Measurements from ENCODE around the gene GSDMA. TPM values are rescaled to one million over a fixed set of nuclear protein-coding genes. Genes with fewer than 3 reads are reported as not detected.

GSDMA gene
- total and polyA plus RNA-seq, 9 of the 15 experiments (the other 6 are each of a cell fraction or from before 2014, with no cell fraction given): 0.04 to 0.13 (median 0.07) TPM; not detected in 2

DNA sequence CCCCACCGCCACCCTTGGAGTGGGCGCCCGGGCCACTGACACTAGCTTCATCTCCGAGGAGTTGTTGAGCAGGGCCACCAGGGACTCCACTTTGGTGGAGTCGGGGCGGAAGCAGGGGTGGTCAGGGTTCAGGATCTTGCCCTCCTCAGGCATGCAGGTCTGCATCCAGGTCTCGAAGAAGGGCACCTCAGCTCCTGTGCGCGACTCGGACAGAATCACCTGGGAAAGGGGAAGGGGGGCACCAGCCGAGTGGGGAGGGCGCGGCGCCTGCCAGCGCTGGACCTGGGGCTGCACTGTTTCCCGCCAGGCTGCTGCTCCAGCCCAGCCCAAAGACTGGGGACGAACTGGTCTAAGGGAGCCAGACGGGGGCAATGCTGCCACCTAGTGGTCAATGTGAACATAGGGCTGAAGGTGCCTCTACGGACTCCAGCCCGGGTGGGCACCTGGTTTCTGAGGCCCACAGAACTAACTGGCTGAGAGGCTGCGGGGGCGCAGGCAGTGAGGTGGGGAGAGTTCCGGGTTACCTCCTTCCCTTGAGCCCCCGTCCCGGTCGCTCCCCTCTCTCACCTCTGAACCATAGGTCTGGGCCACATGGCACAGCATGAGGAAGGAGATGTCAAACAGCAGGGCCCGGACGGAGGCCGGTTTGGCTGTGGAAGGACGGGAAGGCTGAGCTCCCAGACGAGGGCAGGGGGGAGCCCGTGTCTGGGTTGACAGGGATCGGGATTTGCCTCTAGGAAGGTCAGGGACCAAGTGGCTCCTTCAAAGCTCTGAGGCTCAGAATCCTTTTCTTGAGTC, 64.2 kb downstream of the GSDMA start (continued):
- TF ChIP-seq, protein P1, sequence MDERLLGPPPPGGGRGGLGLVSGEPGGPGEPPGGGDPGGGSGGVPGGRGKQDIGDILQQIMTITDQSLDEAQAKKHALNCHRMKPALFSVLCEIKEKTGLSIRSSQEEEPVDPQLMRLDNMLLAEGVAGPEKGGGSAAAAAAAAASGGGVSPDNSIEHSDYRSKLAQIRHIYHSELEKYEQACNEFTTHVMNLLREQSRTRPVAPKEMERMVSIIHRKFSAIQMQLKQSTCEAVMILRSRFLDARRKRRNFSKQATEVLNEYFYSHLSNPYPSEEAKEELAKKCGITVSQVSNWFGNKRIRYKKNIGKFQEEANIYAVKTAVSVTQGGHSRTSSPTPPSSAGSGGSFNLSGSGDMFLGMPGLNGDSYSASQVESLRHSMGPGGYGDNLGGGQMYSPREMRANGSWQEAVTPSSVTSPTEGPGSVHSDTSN (CRISPR knock-in tag; IDR thresholded peaks at IDR 0.05; ENCODE audit: low read depth): no peak
- TF ChIP-seq, protein P1 (tag; conservative IDR thresholded peaks at IDR 0.05; ENCODE audit: low read depth): no peak
- TF ChIP-seq SMC3 (conservative IDR thresholded peaks at IDR 0.05; ENCODE audit: insufficient read depth, low read depth, low read length) (peak; percentile 67), SRSF7 (optimal IDR thresholded peaks at IDR 0.05; ENCODE audit: low read depth, low read length) (no peak), ZNF282 (CRISPR knock-in tag; IDR thresholded peaks at IDR 0.05) (no peak), CBX3 (IDR thresholded peaks at IDR 0.05; ENCODE audit: borderline replicate concordance in 1 of 2, low read length in 2 of 2) (no peak), ZNF764 (CRISPR knock-in tag; IDR thresholded peaks at IDR 0.05; ENCODE audit: low read depth) (no peak), ZNF23 (CRISPR knock-in tag; IDR thresholded peaks at IDR 0.05) (no peak), TCF7L2 (IDR thresholded peaks at IDR 0.05; ENCODE audit: low read depth, low read length) (no peak)
- TF ChIP-seq, protein P2, sequence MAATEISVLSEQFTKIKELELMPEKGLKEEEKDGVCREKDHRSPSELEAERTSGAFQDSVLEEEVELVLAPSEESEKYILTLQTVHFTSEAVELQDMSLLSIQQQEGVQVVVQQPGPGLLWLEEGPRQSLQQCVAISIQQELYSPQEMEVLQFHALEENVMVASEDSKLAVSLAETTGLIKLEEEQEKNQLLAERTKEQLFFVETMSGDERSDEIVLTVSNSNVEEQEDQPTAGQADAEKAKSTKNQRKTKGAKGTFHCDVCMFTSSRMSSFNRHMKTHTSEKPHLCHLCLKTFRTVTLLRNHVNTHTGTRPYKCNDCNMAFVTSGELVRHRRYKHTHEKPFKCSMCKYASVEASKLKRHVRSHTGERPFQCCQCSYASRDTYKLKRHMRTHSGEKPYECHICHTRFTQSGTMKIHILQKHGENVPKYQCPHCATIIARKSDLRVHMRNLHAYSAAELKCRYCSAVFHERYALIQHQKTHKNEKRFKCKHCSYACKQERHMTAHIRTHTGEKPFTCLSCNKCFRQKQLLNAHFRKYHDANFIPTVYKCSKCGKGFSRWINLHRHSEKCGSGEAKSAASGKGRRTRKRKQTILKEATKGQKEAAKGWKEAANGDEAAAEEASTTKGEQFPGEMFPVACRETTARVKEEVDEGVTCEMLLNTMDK (IDR thresholded peaks at IDR 0.05; ENCODE audit: borderline replicate concordance, insufficient read depth, low read depth, low read length, poor library complexity, severe bottlenecking): peak; percentile 83

Small RNAs within 50 kb of the gene (microRNA-seq; reads per million reads assigned to microRNA genes)
- gene MIR6884 (ENCODE audit: borderline microRNAs expressed): not detected

Small RNAs within 50 kb of the gene (small RNA-seq; reads per million reads assigned to genes)
- 744 reads per million, percentile 99 among the genes with 10 or more reads in this experiment for gene SNORD124

Other genes with a start within 250 kb of the GSDMA start
Only the 7 nearest of the 15 such genes appear.
- not detected in 2 replicates for gene ZPBP2, start 94.8 kb upstream of the GSDMA start, total RNA-seq (2014; rRNA removed)
- not detected in 2 replicates for gene ZPBP2, start 94.8 kb upstream of the GSDMA start, total RNA-seq (2014; rRNA removed; fragmentation: Illumina TruSeq; extraction: Trizol)
- gene ZPBP2, start 94.8 kb upstream of the GSDMA start, total RNA-seq (2015; rRNA removed; fragmentation: Illumina TruSeq; extraction: Trizol): not detected in 2 replicates
- gene ZPBP2, start 94.8 kb upstream of the GSDMA start, total RNA-seq (2021): not detected in 2 replicates
- not detected in 2 replicates for gene ZPBP2, start 94.8 kb upstream of the GSDMA start, polyA plus RNA-seq (2011; rRNA removed)
- gene ZPBP2, start 94.8 kb upstream of the GSDMA start, polyA plus RNA-seq (2014; fragmentation: Illumina TruSeq; extraction: Trizol): not detected in 2 replicates
- not detected for gene ZPBP2, start 94.8 kb upstream of the GSDMA start, polyA plus RNA-seq (2014; fragmentation: Nextera tagmentation; extraction: Ambion mirVana)
- gene ZPBP2, start 94.8 kb upstream of the GSDMA start, polyA plus RNA-seq (2014; rRNA removed): not detected in 2 replicates
- 1.8 and 2.3 TPM in 2 replicates for gene GSDMB, start 44.4 kb upstream of the GSDMA start, total RNA-seq (2014; rRNA removed)
- 2.6 and 2.8 TPM in 2 replicates for gene GSDMB, start 44.4 kb upstream of the GSDMA start, total RNA-seq (2014; rRNA removed; fragmentation: Illumina TruSeq; extraction: Trizol)
- gene GSDMB, start 44.4 kb upstream of the GSDMA start, total RNA-seq (2015; rRNA removed; fragmentation: Illumina TruSeq; extraction: Trizol): 2.1 TPM in 2 replicates
- gene GSDMB, start 44.4 kb upstream of the GSDMA start, total RNA-seq (2021): 1.5 and 2.1 TPM in 2 replicates
- gene GSDMB, start 44.4 kb upstream of the GSDMA start, polyA plus RNA-seq (2011; rRNA removed): 5.3 and 6.1 TPM in 2 replicates
- gene GSDMB, start 44.4 kb upstream of the GSDMA start, polyA plus RNA-seq (2014; fragmentation: Illumina TruSeq; extraction: Trizol): 2.2 and 3.0 TPM in 2 replicates
- gene GSDMB, start 44.4 kb upstream of the GSDMA start, polyA plus RNA-seq (2014; fragmentation: Nextera tagmentation; extraction: Ambion mirVana): under 1 TPM; 0.49 to 0.95 TPM
- gene GSDMB, start 44.4 kb upstream of the GSDMA start, polyA plus RNA-seq (2014; rRNA removed): 3.2 and 4.6 TPM in 2 replicates
- gene ORMDL3, start 35.4 kb upstream of the GSDMA start, total RNA-seq (2014; rRNA removed): 21.6 and 30.7 TPM in 2 replicates
- gene ORMDL3, start 35.4 kb upstream of the GSDMA start, total RNA-seq (2014; rRNA removed; fragmentation: Illumina TruSeq; extraction: Trizol): 27.1 and 27.7 TPM in 2 replicates
- 34.2 and 36.9 TPM in 2 replicates for gene ORMDL3, start 35.4 kb upstream of the GSDMA start, total RNA-seq (2015; rRNA removed; fragmentation: Illumina TruSeq; extraction: Trizol)
- 16.9 and 23.8 TPM in 2 replicates for gene ORMDL3, start 35.4 kb upstream of the GSDMA start, total RNA-seq (2021)
- 38.2 and 57.4 TPM in 2 replicates for gene ORMDL3, start 35.4 kb upstream of the GSDMA start, polyA plus RNA-seq (2011; rRNA removed)
- gene ORMDL3, start 35.4 kb upstream of the GSDMA start, polyA plus RNA-seq (2014; fragmentation: Illumina TruSeq; extraction: Trizol): 26.7 and 32.9 TPM in 2 replicates
- gene ORMDL3, start 35.4 kb upstream of the GSDMA start, polyA plus RNA-seq (2014; fragmentation: Nextera tagmentation; extraction: Ambion mirVana): 1 to 10 TPM; 2.7 to 4.6 TPM
- gene ORMDL3, start 35.4 kb upstream of the GSDMA start, polyA plus RNA-seq (2014; rRNA removed): 29.5 and 31.9 TPM in 2 replicates
- not detected in 2 replicates for gene LRRC3C, start 35.3 kb upstream of the GSDMA start, total RNA-seq (2014; rRNA removed)
- not detected in 2 replicates for gene LRRC3C, start 35.3 kb upstream of the GSDMA start, total RNA-seq (2014; rRNA removed; fragmentation: Illumina TruSeq; extraction: Trizol)
- not detected in 2 replicates for gene LRRC3C, start 35.3 kb upstream of the GSDMA start, total RNA-seq (2015; rRNA removed; fragmentation: Illumina TruSeq; extraction: Trizol)
- not detected in 2 replicates for gene LRRC3C, start 35.3 kb upstream of the GSDMA start, total RNA-seq (2021)
- not detected in 2 replicates for gene LRRC3C, start 35.3 kb upstream of the GSDMA start, polyA plus RNA-seq (2011; rRNA removed)
- not detected in 2 replicates for gene LRRC3C, start 35.3 kb upstream of the GSDMA start, polyA plus RNA-seq (2014; fragmentation: Illumina TruSeq; extraction: Trizol)
- not detected for gene LRRC3C, start 35.3 kb upstream of the GSDMA start, polyA plus RNA-seq (2014; fragmentation: Nextera tagmentation; extraction: Ambion mirVana)
- not detected in 2 replicates for gene LRRC3C, start 35.3 kb upstream of the GSDMA start, polyA plus RNA-seq (2014; rRNA removed)
- gene PSMD3, start 17.8 kb downstream of the GSDMA start, total RNA-seq (2014; rRNA removed): 228 and 254 TPM in 2 replicates
- 109 and 120 TPM in 2 replicates for gene PSMD3, start 17.8 kb downstream of the GSDMA start, total RNA-seq (2014; rRNA removed; fragmentation: Illumina TruSeq; extraction: Trizol)
- gene PSMD3, start 17.8 kb downstream of the GSDMA start, total RNA-seq (2015; rRNA removed; fragmentation: Illumina TruSeq; extraction: Trizol): 135 and 138 TPM in 2 replicates
- 232 and 251 TPM in 2 replicates for gene PSMD3, start 17.8 kb downstream of the GSDMA start, total RNA-seq (2021)
- gene PSMD3, start 17.8 kb downstream of the GSDMA start, polyA plus RNA-seq (2011; rRNA removed): 95.3 and 113 TPM in 2 replicates
- 241 and 262 TPM in 2 replicates for gene PSMD3, start 17.8 kb downstream of the GSDMA start, polyA plus RNA-seq (2014; fragmentation: Illumina TruSeq; extraction: Trizol)
- 1 to 10 TPM; 2.0 to 2.8 TPM for gene PSMD3, start 17.8 kb downstream of the GSDMA start, polyA plus RNA-seq (2014; fragmentation: Nextera tagmentation; extraction: Ambion mirVana)
- 180 and 183 TPM in 2 replicates for gene PSMD3, start 17.8 kb downstream of the GSDMA start, polyA plus RNA-seq (2014; rRNA removed)
- gene CSF3, start 52.4 kb downstream of the GSDMA start, total RNA-seq (2014; rRNA removed): not detected in 2 replicates
- gene CSF3, start 52.4 kb downstream of the GSDMA start, total RNA-seq (2014; rRNA removed; fragmentation: Illumina TruSeq; extraction: Trizol): not detected in 2 replicates
- not detected in 2 replicates for gene CSF3, start 52.4 kb downstream of the GSDMA start, total RNA-seq (2015; rRNA removed; fragmentation: Illumina TruSeq; extraction: Trizol)
- not detected in 2 replicates for gene CSF3, start 52.4 kb downstream of the GSDMA start, total RNA-seq (2021)
- gene CSF3, start 52.4 kb downstream of the GSDMA start, polyA plus RNA-seq (2011; rRNA removed): not detected in 2 replicates
- gene CSF3, start 52.4 kb downstream of the GSDMA start, polyA plus RNA-seq (2014; fragmentation: Illumina TruSeq; extraction: Trizol): not detected in 2 replicates
- gene CSF3, start 52.4 kb downstream of the GSDMA start, polyA plus RNA-seq (2014; fragmentation: Nextera tagmentation; extraction: Ambion mirVana): not detected
- gene CSF3, start 52.4 kb downstream of the GSDMA start, polyA plus RNA-seq (2014; rRNA removed): 0.19 TPM in 1 of 2 replicates, not detected in the other
- gene MED24, start 91.4 kb downstream of the GSDMA start, total RNA-seq (2014; rRNA removed): 40.0 and 50.2 TPM in 2 replicates
- gene MED24, start 91.4 kb downstream of the GSDMA start, total RNA-seq (2014; rRNA removed; fragmentation: Illumina TruSeq; extraction: Trizol): 40.3 and 48.9 TPM in 2 replicates
- gene MED24, start 91.4 kb downstream of the GSDMA start, total RNA-seq (2015; rRNA removed; fragmentation: Illumina TruSeq; extraction: Trizol): 48.2 and 53.5 TPM in 2 replicates
- 102 and 108 TPM in 2 replicates for gene MED24, start 91.4 kb downstream of the GSDMA start, total RNA-seq (2021)
- 76.3 and 110 TPM in 2 replicates for gene MED24, start 91.4 kb downstream of the GSDMA start, polyA plus RNA-seq (2011; rRNA removed)
- 117 and 129 TPM in 2 replicates for gene MED24, start 91.4 kb downstream of the GSDMA start, polyA plus RNA-seq (2014; fragmentation: Illumina TruSeq; extraction: Trizol)
- gene MED24, start 91.4 kb downstream of the GSDMA start, polyA plus RNA-seq (2014; fragmentation: Nextera tagmentation; extraction: Ambion mirVana): 1 to 10 TPM; 5.9 to 8.3 TPM
- gene MED24, start 91.4 kb downstream of the GSDMA start, polyA plus RNA-seq (2014; rRNA removed): 73.3 and 74.8 TPM in 2 replicates

Data from K562 (cell line).